Stimulated activated CD4-positive, alpha-beta T cell treated with anti-CD3 and anti-CD28 coated beads, Interleukin-2, amount 100 ng/mL, for 48 hours (primary cell): ENCODE measurements around the gene IL36RN.

Experiments
- DNase-seq, 2 donors: peaks; one replicate each; pipeline ENCODE4 v3.0.0-alpha.2; 2020

IL36RN gene

GRCh38 chr2:113050921-113051895 is 7.8 kb upstream of the IL36RN start:
- DNase-seq = no peak

GRCh38 chr2:113052396-113052917 is 6.5 kb upstream of the IL36RN start, which contains the start of gene IL36B:
Gene IL36B, minus strand, starts transcription at chr2:113052867.
- DNase-seq = no peak

DNA sequence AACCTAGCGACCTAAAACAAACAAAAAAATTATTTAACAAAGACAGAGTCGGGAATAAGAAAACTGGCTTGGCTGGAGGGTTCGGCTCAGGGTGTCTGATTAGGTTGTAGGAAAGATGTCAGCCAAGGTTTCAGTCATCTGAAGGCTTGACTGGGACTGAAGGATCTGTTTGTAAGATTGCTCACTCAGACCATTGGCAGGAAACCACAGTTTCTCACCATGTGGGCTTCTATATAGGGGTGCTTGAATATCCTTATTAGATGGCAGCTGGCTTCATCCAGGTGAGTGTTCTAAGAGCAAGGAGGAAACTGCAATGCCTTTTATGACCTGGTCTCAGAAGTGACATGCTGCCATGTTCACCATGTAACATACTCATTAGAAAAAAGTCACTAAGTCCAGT is 5.3 kb upstream of the IL36RN start:
- no peak for DNase-seq

DNA sequence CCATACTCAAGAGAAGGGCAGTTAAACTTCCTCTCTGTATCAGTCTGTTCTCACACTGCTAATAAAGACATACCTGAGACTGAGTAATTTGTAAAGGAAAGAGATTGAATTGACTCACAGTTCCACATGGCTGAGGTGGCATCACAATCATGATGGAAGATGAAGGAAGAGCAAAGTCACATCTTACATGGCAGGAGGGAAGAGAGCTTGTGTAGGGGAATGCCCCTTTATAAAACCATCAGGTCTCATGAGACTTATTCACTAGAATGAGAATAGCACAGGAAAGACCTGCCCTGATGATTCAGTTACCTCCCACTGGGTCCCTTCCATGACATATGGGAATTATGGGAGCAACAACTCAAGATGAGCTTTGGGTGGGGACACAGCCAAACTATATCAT is 4.9 kb upstream of the IL36RN start:
- no peak for DNase-seq

- DNase-seq = no peak
Observed at GRCh38 chr2:113056521-113056920, 2.5 kb upstream of the IL36RN start.

- no peak for DNase-seq
Observed at GRCh38 chr2:113057117-113057516, 1.9 kb upstream of the IL36RN start.

DNA sequence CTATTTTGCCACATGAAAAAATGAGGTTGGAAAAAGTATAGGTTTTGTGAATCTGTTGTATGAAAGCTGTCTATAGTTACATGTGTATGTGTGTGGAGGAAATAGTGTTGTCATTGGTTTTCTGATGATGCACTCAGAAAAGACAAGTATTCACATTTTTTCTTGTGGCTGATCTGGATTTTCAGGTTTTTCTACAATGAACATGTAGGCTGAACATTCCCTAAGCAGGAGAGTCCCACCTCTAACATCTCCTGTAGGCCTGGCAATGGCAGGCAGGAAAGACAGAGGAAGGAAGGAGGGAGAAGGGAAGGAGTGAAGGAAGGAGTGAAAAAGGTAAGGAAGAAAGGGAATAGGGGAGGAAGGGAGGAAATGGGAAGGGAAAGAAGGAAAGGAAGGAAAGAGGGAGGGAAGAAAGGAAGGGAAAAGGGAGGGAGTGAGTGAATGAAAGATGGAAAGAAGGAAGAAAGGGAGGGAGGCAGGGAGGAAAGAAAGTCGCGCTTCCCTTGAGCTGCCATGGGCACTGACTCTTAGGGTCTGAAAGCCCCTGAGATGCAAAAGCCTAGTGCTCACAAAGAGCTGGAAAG is 495 bp upstream of the IL36RN start:
- no peak for DNase-seq

GRCh38 chr2:113060396-113060795 is 1.4 kb downstream of the IL36RN start:
- no peak for DNase-seq

- DNase-seq = no peak
Observed at GRCh38 chr2:113060796-113061195, 1.8 kb downstream of the IL36RN start.

GRCh38 chr2:113061241-113061640 is 2.2 kb downstream of the IL36RN start:
- DNase-seq = no peak

GRCh38 chr2:113061896-113062770 is 3.1 kb downstream of the IL36RN start:
- DNase-seq = no peak

- DNase-seq = no peak
Observed at GRCh38 chr2:113064281-113064680, 5.3 kb downstream of the IL36RN start.

- DNase-seq = no peak
Observed at GRCh38 chr2:113064898-113065297, 5.9 kb downstream of the IL36RN start.

DNA sequence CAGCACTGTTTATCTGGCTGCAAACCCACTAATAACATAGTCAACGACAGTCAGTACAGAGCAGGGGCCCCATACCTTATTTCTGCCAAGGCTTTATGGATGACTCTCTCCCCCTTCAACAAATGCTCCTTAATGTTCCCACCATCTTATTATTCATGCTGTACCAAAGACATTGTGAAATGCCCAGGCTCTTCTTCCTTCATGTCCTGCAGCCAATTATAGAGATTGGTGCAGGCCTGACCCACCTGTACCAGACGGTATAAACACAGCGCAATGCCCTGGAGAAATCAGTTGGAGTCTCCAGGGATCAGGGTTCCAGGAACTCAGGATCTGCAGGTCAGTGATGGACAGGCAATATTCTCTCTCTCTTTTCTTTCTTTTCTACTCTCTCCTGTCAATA is 8.7 kb downstream of the IL36RN start, which contains the start of gene IL1F10:
Gene IL1F10, plus strand, starts transcription at position 290 of the 400 bp plus-strand sequence. CDS start 4,769 bp downstream, outside the sequence.
- DNase-seq = no peak

DNA sequence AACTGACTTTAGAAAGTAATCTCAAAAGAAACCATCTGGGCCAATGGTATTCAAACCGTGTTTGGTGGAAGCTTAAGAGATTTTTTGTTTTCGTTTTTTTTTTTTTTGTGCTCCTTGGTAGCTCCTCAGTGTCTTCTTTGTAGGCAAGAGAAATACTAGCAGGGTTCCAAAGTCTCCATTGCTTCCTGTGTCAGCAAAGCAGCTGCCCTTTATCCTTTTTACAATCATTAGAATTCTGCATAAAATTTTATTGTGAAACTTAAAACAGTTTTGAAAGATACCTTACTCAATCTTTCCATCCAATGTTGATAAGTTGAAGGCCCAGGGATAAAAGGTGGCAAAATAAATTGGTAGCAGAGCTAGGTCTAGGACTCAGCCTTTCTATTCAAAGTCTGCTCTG is 9.3 kb downstream of the IL36RN start:
- no peak for DNase-seq

DNA sequence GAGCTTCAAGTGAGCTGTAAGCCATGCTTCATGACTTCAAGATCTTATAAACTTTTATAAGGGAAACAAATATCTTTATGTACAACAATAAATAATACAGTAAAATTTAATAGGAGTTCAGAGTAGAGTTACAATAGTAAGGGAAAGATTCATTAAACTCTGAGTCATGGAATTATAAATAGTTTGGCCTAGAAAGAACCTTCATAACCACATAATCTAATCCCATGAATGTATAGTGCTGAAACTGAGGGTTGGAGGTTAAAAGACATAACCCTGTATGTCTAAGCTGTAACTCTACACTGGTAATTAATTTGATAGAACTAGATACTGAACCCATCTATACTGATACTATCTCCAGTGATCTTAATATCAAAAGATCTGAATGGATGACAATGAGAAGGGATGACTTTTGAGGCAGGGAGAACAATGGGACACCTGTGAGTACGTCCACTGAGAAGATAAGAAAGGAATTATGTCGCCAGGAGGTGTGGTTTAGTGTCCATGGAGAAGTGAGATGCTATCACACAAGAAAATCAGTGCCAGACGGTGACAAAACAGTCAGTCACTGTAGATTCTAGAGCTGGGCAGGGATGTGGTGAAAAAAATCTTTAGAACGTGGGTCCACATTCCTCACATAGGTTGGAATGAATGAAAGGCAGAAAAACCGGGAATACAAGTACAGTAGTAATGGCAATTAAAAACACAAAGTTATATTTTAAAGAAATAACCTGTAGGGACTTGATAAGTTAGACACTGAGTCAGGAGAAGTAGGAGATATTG is 9.9 kb downstream of the IL36RN start:
- no peak for DNase-seq

GRCh38 chr2:113069676-113070605 is 10.9 kb downstream of the IL36RN start:
- DNase-seq = no peak

DNA sequence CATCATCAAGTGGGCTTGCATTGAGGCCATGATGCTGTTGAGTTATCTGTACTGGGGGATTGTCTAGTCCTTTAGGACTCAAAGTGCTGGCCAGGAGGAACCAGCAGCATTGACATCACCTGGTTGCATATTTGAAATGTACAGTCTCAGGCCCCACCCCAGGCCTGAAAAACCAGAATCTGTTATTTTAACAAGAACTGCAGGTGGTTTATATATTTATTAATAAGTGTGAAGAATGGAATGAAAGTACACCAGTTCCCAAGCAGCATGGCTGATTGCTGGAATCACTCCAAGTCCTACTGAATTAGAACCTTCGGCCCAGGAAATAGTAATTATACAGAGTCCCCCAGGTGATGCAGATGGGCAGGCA is 11.6 kb downstream of the IL36RN start:
- DNase-seq = no peak

GRCh38 chr2:113072584-113072983 is 13.6 kb downstream of the IL36RN start:
- no peak for DNase-seq

DNA sequence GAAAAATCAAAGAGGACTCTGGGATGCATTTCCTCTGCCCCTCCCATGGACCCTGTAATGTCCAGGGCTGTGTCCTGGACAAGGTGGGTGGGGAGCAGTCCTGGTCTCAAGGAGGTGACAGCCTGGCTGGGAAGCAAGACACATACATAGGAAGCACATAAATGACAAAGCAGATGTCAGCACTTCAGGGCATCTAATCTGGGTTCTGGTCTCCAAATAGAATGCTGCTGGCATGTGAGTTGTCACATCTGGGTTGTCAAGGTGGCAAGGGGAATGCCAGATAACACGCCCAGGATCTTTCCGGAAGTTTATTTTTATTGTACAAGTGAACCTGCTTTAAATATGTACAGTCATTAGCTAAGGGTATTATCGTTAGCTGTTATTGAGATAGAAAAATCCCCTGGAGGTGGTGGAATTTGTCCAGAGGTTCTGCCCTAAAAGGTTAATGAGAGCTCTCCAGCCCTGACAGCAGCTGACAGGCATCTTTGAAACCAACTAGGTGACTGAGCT is 14.4 kb downstream of the IL36RN start:
- DNase-seq = no peak

- no peak for DNase-seq
Observed at GRCh38 chr2:113075030-113075429, 16.0 kb downstream of the IL36RN start.
